Cerebellar cortex (tissue), 1 donor: ENCODE data around the gene ERLEC1.
"Not testable (repeated sequence)": the region's sequence is repeated elsewhere in the genome, so short reads cannot be mapped to it uniquely, and the experiment has no call there.

Experiments used
- DNase-seq: peaks from one replicate; pipeline ENCODE4 v3.0.0-alpha.2; 2015; ENCODE audit warnings: low spot score

The ERLEC1 gene, protein sequence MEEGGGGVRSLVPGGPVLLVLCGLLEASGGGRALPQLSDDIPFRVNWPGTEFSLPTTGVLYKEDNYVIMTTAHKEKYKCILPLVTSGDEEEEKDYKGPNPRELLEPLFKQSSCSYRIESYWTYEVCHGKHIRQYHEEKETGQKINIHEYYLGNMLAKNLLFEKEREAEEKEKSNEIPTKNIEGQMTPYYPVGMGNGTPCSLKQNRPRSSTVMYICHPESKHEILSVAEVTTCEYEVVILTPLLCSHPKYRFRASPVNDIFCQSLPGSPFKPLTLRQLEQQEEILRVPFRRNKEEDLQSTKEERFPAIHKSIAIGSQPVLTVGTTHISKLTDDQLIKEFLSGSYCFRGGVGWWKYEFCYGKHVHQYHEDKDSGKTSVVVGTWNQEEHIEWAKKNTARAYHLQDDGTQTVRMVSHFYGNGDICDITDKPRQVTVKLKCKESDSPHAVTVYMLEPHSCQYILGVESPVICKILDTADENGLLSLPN

DNA sequence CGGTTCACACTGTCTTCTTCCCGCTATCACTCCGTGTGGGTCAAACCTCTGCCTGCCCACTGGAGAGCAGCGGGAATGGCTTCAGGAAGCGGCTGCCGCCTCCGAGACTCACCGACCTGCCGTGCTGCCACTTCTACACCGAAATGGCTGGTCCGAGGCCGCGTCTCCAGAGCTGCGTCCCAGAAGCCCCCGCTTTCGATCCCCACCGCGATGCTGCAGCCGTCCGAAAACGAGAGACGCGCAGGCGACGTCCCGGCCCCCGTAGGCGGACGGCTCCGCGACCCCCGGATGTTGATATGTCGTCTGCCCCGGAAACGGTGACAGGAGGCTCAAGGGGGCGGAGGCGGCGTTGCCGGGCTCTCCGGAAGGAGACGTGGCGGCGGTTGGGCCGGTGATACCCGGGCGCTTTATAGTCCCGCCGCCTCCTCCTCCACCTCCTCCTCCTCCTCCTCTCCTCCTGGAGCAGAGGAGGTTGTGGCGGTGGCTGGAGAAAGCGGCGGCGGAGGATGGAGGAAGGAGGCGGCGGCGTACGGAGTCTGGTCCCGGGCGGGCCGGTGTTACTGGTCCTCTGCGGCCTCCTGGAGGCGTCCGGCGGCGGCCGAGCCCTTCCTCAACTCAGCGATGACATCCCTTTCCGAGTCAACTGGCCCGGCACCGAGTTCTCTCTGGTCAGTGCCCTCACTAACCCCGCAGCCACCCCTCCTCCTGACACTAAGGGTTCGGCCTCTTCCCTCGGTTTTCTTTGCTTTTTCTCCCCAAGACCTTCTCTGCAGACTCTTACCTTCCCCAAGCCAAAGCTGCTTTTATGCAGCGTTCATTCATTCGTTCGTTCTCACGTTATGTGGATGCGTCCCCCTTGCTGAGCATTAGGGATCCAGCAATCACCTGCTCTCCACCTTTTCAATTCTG, at the start of gene ERLEC1, which contains the start of gene ASB3:
Gene ERLEC1 (plus strand): TSS at position 340 of the 909 bp plus-strand sequence. CDS start 167 bp downstream, at position 507.
Gene ASB3 (minus strand): TSS at position 249 of the 909 bp plus-strand sequence. CDS start 21,381 bp downstream, outside the sequence.
- peak; percentile 88 for DNase-seq

DNA sequence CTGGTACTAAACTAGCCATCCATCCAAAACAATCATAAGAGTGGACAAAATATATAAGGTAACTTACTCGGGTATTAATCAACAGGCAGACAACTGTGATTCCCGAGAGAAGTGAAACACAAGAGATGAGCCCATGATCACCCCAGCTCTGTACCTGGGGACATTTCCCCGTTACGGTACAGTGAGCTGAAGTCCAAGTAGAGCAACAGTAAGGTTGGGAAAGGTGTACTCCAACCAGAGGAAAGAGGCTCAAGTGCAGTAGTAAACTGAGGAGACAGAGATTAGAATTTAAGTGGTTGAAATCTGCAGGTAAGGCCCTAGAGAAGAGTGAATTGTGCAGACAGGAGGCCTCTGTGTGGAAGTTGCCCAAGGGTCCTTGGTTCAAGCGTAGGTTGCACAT, 49.8 kb upstream of the ERLEC1 start:
- no peak for DNase-seq

DNA sequence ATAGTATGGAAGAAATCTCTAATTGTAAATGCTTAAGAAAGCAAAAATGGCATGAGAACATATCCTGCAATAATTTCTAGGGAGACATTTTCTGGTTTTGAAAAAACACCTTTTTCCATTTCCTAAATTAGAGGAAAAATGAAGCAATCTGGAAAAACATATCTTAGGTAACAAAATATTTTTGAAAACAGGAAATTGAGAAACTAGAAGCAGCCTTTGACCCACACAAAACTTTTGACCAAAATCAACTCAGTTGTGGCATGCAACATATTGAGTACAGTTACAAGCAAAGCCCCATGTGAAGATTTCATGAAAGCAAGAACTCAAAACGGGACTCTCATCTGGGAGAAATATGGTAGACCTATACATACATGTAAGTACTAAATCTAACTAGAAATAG, 47.8 kb upstream of the ERLEC1 start:
- DNase-seq: no peak

DNA sequence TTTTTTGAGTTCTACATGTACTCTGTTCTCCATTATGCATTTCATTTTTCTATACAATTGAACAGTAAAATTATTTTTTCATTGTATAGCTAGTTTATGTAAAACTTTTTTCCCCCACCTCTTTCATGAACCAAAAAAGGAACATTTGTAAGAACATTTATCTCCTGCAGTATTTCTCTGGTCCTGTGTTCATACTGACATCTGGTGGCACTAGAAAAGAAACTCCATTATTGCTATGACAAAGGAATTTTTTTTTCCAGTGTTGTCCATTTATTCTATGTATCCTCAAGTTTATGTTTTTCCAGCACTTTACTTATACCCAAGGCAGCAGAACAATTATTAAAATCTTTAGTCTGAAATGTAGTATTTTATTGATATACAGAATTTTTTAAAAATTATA, 46.7 kb upstream of the ERLEC1 start:
- peak; percentile 38 for DNase-seq

DNA sequence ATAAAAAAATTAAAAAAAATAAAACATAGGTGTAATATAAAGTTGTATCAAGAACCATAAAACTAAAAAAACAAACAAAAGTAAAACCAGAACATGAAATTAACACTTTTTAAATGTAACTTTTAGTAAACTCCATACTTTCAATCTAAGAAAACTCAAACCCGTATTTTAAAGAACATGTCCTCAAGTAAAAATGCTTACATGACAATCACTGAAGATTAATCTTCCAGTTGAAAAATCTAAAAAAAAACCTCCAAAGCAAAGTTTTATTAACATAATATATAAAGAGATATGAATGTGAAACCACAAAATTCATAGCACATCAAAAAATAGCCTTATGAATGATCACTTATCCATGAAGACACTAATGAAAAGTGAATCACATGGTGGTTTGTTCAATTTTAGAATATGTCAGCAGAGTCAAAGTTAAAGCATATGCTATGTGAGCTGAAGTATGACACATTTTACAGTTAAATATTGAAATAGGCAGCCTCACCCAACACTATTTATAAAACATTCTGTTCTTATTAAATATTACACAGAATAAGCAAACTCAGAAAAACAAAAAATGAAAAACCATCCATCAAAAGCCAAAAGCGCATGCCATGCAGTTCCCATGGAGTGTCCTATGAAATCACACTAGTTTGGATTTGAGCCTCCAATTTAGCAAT, 42.3 kb upstream of the ERLEC1 start:
- DNase-seq: no peak

DNA sequence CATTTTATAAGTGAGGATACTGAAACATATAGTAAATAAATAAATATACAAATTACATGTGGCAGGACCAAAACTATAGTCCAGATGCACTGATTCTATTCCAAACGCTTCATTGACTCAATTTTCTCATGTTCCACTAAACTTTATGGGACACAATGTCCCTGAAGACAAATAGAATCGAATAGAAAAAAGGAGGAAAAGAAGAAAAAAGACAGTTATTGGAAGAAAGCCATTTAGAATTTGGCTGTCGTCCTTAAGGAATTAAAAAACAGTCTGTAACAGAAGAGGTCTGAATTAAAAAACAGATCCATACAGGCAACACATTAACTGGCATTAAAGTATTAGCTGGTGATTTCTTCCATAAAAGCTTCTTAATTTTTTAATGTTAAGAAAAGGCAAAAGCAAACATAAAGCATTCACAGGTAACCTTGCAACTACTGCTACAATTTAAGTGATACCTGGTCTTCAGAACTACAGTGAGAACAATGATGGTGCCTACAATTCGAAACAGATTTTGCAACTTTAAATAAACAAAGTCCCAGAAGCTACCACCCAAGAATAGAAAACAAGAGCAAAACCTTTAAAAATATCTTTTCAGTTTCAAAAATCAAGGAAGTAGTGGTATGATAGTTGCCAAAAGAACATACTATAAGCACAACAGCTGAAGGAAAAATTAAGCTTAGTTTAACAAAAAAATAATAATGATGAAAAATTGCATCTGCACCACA, 36.6 kb upstream of the ERLEC1 start:
- no peak for DNase-seq

DNA sequence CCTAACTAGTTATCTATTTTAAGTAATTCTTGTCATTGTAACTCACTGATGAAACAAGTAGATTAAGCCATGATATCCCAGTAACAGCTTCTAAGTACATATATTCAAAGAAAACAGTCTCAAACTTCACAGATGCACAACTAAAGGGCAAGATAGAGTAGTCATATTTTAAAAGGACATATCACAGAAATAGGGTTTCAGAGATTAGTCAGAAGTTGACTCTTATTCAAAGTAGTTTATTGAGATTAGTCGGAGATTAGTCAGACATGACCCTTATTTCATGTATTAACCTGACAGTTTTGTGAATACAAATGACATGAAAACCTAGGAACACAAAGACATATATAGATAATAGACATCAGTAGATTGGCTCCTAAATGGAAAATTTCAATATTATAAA, 35.1 kb upstream of the ERLEC1 start:
- no peak for DNase-seq

DNA sequence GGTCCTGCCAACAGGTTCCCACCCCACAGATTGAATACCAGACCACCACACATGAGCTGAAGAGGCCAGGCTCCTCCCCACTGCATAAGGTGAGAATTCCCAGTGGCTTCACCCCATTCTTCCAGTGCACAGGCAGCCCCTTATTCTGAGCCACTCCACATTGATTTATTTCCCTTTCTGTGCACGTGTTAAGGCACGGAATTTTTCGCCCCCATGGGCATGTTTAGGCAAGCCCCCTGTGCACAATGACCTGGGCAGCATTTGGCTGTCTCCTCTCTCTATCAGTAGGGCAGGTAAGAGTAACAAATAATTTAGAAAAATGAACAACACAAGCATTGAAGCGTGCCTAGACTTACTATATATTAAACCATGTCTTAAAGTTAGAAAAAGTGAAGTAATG, 34.5 kb upstream of the ERLEC1 start:
- no peak for DNase-seq

DNA sequence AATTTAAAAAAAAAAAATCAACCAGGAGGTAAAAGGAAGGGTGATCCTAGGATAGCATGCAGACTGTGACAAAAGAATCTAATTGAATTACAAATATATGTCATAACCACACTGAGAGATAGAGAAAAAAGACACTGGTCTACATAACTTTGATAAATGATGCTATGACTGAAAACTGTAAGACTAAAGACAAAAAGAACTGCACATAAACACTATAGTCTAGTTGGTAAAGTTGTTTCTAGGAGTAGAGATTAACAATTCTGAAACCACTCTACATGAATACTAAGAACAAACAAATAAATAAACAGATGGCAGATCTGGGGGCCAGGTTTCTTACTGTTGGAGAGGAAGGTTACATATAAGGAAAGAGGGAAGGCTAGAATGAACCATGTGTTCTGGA, 33.8 kb upstream of the ERLEC1 start:
- no peak for DNase-seq

DNA sequence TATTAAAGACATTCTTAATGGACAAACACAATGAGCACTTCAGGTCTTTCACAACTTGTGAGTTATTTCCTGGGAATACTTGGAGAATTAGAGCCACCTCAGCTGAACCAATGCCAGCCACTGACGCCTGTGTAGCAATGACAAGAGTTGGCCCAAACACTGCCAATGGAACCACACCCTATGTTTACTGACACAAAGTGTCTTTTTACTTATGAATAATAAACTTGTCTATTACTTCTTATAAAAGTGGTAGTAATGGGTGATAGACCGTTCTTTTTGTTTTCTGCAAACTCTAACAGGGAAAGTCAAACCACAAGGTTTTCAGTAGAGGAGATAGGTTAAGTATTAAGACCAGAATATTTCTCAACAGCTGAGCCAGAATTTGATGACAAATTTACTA, 31.7 kb upstream of the ERLEC1 start:
- DNase-seq: no peak

DNA sequence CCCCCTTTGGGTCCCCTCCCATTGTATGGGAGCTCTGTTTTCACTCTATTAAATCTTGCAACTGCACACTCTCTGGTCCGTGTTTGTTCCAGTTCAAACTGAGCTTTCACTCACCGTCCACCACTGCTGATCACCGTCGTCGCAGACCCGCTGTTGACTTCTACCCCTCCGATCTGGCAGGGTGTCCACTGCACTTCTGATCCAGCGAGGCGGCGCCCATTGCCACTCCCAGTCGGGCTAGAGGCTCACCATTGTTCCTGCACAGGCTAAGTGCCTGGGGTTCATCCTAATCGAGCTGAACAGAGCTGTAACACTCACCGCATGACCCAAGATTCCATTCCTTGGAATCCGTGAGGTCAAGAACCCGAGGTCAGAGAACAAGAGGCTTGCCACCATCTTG, 30.2 kb upstream of the ERLEC1 start:
- DNase-seq: no peak

DNA sequence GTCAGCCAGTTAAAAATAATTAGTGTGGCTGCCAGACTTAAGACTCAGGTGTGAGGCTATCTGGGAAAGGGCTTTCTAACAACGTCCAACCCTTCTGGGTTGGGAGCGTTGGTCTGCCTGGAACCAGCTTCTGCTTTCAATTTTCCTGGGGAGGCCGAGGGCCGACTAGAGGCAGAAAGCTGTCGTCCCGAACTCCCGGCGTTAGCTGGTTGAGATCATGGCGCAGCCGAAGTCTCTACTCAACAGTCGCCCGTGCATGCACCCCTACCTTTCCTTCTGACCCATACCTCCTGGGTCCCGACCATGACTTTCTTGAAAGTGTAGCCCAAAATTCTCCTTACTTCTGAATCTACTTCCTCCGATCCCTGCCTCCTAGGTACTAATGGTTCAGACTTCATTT, 29.6 kb upstream of the ERLEC1 start:
- not testable (repeated sequence) for DNase-seq

DNA sequence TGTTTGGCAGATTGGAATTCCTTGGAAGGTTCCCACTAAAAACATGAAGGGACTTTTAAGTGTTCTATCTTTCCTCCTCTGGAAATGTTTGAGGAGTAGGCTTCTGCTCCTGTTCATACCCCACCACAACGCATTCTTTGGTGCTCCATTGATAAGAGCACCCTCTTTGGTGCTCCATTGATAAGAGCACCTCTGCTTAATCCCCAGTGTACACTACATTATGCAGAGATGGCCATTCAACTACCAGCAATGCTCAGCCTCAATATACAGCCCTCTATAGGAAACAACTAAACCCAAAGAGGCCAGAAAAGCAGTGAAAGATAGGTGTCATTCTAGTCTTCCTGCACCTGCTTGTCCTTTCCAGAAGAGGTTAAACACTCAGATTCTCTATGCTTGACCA, 21.1 kb upstream of the ERLEC1 start:
- DNase-seq: no peak

DNA sequence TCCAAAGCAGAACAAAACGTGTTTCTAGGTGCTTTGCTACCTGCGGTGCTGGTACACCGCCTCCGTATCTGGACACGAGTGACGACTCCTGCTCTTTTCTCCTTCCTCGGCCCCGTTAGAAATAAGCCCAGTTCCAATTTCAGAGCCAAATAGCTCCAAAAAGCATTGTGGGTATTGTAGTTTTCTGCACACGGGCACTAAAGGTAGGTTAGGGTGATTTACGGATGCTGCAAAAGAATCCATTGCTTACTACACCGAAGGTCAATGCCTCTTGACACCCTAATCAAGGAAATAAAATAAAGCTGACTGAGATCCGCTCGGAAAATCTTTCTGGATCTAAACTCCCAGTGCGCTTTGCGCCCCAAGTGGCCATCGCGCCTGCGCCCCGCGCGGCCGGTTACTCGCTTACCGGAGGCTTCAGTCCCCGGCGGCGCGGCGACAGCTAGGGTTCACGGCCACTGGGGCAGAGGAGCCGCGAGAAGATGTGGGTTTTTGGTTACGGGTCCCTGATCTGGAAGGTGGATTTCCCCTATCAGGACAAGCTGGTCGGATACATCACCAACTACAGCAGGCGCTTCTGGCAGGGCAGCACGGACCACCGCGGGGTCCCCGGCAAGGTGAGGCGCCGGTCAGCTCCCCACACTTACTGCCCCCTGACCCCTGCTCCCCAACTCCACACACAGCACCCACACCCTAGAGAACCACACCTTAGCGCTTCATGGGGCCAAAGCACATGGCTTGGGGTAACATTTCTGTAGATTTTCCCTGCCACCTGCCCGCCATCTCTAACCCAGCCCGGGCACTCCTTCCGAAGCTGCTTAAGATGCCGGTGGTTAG, 19.2 kb upstream of the ERLEC1 start, which contains the start of gene CHAC2:
Gene CHAC2 (plus strand): TSS at position 400 of the 837 bp plus-strand sequence. CDS start 83 bp downstream, at position 483.
- DNase-seq: peak; percentile 86

DNA sequence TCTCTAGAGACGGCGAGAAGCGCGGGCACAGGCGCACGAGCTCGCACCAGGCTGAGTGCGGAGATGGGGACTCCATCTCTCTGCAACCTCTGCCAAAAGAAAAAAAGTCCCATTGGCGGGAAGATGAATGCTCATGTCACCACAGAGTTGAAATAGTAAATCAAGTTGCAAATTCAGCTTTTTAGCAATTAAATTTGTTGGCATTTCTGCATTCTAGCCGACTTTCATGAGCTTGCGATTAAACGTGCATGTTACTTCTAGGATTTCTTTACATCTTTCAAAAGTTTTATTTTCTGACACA, 18.7 kb upstream of the ERLEC1 start:
- DNase-seq: peak; percentile 60

DNA sequence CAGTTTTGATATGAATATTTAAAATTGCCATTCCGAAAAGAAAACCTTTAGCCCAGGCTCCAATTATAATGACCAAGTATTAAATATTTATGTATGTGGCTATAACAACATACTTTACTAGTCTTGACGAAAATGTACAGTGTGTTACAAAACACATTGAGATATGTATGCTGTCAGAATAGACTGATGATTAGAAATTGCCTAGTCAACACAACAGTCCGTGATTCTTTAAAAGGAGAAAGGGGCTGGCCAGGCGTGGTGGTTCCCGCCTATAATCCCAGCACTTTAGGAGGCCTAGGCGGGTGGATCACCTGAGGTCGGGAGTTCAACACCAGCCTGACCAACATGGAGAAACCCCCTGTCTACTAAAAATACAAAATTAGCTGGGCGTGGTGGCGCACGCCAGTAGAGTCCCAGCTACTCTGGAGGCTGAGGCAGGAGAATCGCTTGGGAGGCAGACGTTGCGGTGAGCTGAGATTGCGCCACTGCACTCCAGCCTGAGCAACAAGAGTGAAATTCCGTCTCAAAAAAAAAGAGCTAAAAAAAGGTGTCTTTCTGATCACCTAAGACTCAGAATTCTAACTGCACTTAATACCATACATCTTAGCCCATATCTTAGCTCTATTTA, 17.4 kb upstream of the ERLEC1 start:
- no peak for DNase-seq

DNA sequence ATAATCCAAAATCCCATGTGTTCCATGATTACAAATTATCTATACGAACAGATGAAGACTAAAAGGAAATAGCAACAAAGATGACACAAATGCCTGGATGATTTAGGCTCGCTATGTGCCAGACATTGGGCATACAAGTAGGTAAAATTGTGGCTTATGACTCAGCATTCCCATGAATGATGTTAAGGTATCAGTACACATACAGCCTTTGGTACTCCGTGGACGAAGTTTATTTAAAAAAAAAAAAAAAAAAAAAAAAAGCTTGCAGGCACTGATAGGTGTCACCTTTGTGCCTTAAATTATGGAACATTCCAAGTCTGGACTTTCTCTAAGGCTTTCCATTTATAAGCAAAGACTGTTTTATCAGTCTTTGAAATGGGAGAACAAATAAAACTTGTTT, 16.6 kb upstream of the ERLEC1 start:
- DNase-seq: no peak

DNA sequence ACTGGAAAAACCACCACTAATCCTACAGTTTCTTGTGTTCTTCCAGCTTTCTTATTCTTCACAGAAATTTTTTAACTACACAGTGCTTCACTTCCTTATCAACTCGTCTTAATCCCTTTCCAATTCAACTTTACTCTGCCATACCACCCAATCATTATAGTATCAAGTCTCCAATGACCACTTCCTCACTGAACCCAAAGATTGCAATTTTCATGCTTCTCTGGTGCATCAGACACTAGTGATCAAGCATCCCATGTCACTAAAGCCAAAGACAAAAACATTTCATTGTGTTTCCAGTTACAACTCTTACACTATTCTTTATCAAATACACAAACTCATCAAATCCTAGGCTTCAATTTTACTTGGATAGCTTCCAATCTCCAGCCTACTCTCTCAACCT, 9.7 kb upstream of the ERLEC1 start:
- DNase-seq: no peak

DNA sequence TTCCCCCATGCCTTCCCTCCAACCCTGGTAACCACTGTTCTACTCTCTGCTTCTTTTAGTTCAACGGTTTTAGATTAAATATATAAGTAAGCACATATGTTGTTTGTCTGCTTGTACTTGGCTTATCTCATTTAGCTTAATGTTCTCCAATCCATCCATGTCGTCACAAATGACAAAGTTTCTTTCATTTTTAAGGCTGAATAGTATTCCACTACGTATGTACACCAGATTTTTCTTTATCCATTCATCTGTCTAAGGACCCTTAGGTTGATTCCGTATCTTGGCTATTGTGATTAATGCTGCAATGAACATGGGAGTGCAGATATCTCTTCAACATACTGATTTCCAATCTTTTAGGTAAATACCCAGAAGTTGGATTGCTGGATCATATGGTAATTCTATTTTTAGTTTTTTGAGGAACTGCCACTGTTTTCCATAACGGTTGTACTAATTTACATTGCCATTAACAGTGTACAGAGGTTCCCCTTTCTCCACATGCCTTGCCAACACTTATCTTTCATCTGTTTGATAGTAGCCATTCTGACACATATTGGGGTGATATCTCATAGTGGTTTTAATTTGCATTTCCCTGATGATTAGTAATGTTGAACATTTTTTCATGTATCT, 8.2 kb upstream of the ERLEC1 start:
- no peak for DNase-seq

DNA sequence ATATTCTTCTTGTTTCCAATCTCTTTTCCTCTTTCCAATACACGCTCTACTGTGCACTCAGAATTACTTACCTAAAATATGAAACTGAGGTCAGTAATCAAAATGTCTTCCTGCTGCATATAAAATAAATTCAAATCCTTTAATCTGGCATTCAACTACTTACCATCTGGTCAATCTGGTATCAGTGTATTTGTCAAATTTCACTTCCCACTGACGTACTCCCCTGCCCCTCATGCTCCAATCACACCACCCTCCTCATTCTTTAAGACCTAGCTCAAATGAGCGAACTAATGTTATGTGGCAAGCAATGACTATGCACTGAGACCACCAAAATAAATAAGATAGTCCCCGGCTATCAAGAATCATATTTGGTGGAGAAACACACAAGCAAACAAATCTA, 6.8 kb upstream of the ERLEC1 start:
- DNase-seq: no peak
